RCC 7860 (cell line): ENCODE measurements around the gene RXRG.

ENCODE experiments used
- DNase-seq: peaks from one replicate; pipeline ENCODE4 v3.0.0-alpha.2; 2015; ENCODE audit warnings: low spot score
- FAIRE-seq: peaks from 2 replicates; lab custom pipeline; 2012; peaks lifted over from hg19 to GRCh38; lab: Jason Lieb, UNC

The RXRG gene

DNA sequence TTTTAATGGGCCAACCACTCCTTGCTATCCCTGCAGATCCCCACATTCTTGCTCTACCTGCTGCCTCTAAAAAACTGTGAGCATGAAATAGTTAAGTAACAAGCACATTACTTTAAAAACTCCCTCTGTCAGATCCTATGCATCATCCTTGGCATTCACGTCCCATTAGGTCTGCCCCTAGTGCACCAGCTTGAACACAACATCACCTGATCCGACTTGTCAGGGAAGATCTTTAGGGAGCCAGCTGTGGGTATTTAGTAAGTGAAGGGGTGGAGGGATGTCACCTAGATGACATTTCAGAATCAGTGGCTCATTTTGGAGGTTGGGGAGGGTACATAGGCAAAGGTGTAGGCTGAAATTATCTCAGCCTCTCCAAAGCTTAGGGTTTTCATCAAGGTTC, 33.5 kb downstream of the RXRG start:
- DNase-seq (no peak), FAIRE-seq (no peak)

GRCh38 chr1:165409657-165410358, 35.1 kb downstream of the RXRG start:
- no peak for DNase-seq
- no peak for FAIRE-seq

- FAIRE-seq, result no peak
- DNase-seq, result peak; percentile 28
Measured at GRCh38 chr1:165408518-165408917, 36.4 kb downstream of the RXRG start.

DNA sequence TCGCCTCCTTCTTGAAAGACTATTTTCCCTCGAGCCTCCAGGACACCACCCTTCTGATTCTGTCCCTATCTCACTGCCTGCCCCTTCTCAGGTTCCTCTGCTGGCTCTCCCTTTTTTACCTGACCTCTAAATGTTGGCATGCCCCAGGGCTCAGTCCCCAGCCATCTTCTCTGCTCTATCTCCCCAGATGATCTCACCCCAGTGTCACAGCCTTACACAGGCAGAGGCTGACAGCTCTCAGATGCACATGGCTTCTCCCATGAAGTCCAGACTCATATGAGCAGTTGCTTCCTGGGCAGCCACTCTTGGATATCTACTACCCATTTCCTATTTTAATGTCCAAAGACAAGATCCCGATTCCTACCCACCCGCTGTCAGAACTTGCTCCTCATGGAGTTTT, 37.5 kb downstream of the RXRG start:
- FAIRE-seq (no peak), DNase-seq (no peak)

- FAIRE-seq (no peak), DNase-seq (peak; percentile 14)
Measured at GRCh38 chr1:165403835-165404482, 41.0 kb downstream of the RXRG start.

DNA sequence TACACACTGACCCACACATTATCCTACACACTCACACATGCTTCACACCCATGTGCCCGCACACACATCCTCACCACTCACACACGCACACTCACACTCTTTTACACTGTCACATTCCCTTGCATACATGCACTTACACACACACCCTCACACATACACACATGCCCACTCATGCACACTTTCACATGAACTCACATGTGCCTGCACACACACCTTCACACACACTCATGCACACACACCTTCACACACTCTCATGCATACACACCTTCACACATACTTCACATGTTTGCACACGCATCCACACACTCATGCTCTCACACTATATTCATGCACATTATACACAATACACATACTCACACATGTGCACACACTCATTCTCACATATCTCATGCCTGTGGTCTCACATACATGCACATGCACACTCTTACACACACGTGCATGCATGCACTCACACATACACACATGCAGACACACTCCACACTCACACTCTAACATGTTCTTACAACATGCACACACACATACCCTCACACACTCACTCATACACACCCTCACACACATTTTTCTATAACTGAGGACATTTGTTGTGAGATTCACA, 42.3 kb downstream of the RXRG start:
- FAIRE-seq (no peak), DNase-seq (no peak)

DNA sequence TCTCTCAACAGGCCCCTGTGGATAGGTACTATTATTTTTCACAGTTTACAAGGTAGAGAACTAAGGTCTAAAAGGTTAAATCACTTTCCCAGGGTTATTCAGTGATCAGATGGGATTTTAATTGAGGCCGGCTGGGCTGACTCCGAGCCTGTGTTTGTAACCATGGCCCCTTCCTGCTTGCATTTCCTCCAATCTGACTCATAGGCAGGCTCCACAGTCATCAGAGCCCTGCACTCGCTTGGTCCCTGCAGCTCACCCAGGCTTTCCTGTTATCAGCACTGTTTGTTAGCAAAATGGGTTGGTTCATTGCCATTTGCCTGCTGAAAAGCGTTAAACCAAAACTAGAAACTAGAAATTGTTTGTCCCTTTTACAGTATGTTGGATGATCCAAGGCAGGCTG, 47.0 kb downstream of the RXRG start:
- no peak for FAIRE-seq
- peak; percentile 33 for DNase-seq

GRCh38 chr1:165395901-165396300, 49.0 kb downstream of the RXRG start:
- no peak for FAIRE-seq
- no peak for DNase-seq

GRCh38 chr1:165395478-165395877, 49.4 kb downstream of the RXRG start:
- FAIRE-seq, result no peak
- no peak for DNase-seq

- FAIRE-seq (peak; percentile 93), DNase-seq (peak; percentile 88)
Measured at GRCh38 chr1:165392634-165393571, 52.0 kb downstream of the RXRG start.

GRCh38 chr1:165389609-165390008, 55.3 kb downstream of the RXRG start:
- DNase-seq, result no peak
- FAIRE-seq, result no peak

DNA sequence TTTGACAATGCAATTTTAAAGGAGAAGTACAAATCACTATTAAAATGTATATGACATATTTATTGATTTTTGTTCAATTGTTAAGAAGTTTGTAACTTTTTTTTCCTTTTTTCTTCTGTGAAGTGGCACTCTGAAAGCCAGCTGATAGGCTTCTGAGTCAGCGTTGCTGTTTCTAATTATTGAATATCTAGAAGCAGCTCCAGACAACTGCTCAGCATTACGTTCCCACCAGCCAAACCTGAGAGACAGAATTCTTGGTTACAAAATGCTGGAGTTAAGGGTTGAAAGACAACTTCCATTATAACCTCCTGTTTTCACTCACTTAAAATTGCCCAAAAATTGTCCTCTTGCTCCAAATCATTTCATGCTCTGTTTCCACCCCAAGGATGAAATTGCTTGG, 57.0 kb downstream of the RXRG start:
- DNase-seq (no peak), FAIRE-seq (no peak)

GRCh38 chr1:165387505-165387904, 57.4 kb downstream of the RXRG start:
- DNase-seq, result no peak
- no peak for FAIRE-seq

DNA sequence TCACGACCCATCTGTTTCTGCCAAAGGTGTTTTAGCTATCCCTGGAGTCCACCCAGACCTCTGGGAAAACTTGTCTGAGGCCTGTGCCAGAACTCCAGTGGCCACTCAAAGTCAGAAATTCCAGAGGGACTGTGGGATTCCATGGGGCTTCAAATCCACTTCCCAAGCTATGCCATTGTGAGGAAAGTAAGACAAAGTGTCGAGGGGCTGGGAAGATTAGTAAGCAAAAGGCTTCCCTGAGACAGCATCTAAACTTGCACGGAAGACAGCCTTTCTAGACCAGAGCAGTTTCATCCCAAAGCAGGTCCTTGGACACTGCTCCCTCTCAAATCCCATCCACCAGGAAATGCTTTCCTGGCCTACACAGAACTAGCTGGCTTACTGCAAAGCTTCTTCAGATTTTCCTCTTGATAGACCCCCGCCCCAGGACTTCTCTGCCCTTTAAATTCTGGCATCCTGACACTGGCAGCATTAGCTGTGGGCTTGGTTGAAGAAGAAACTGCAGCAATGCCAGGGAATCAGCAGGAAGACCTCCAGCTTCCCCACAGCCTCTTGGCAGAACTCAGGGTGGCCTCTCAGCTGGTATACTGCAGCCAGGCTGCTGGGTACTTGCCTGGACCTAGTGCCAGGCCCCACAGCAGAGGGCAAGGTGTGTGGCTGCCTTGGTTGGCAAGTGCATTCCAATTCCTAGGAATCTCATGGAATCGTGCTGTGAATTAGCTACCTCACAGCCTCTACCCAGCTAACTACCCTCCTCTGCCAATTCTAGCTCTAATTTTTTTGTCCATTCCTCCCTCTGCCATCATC, 61.1 kb downstream of the RXRG start:
- no peak for FAIRE-seq

GRCh38 chr1:165383067-165383466, 61.9 kb downstream of the RXRG start:
- DNase-seq, result no peak
- FAIRE-seq, result no peak

More for the DNA sequence above, 61.1 kb downstream of the RXRG start:
- DNase-seq, result no peak

- FAIRE-seq (no peak), DNase-seq (no peak)
Measured at GRCh38 chr1:165381745-165382505, 63.0 kb downstream of the RXRG start.

- FAIRE-seq (no peak), DNase-seq (no peak)
Measured at GRCh38 chr1:165376811-165377311, 68.1 kb downstream of the RXRG start.

- DNase-seq (peak; percentile 64), FAIRE-seq (no peak)
Measured at GRCh38 chr1:165376041-165376810, 68.7 kb downstream of the RXRG start.

DNA sequence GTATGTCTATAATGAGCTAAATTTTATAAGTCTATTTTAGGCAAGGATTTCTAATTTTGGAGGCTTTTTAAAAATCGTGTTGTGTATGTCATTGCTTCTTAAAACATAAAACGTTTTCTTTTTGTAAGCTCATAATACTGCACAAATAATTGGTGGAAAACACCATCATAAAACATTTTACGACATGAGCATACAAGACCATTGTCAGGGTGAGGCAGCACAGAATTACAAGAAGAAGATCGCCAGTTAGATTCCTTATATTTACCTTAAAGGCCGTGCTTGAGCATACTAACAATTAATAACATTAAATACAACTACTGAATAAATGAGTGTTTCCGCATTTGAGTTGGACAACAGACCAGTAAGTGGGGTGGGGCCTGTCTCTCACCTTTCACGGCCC, 69.3 kb downstream of the RXRG start:
- no peak for FAIRE-seq
- DNase-seq, result no peak
